Measurements from ENCODE around the gene CCDC61.

The CCDC61 gene

GRCh38 chr19:45994998-45995714 lies at the start of gene CCDC61:
Gene CCDC61, plus strand, starts transcription at chr19:45995467. Its CDS starts 7,552 bp downstream, at chr19:46003019.
- DNase-seq, result peak; percentile 99

- DNase-seq, result no peak
Measured at GRCh38 chr19:45947926-45948325, 47.3 kb upstream of the CCDC61 start.

GRCh38 chr19:45952341-45952685 lies 43.0 kb upstream of the CCDC61 start:
- no peak for DNase-seq

GRCh38 chr19:45952686-45953505 lies 42.4 kb upstream of the CCDC61 start:
- DNase-seq, result no peak

GRCh38 chr19:45953676-45954075 lies 41.6 kb upstream of the CCDC61 start:
- DNase-seq, result no peak

- DNase-seq, result no peak
Measured at GRCh38 chr19:45954156-45954555, 41.1 kb upstream of the CCDC61 start.

- DNase-seq, result no peak
Measured at GRCh38 chr19:45955905-45956608, 39.2 kb upstream of the CCDC61 start.

- no peak for DNase-seq
Measured at GRCh38 chr19:45958320-45958719, 36.9 kb upstream of the CCDC61 start.

- no peak for DNase-seq
Measured at GRCh38 chr19:45958769-45959516, 36.3 kb upstream of the CCDC61 start.

- DNase-seq, result no peak
Measured at GRCh38 chr19:45959517-45960025, 35.7 kb upstream of the CCDC61 start.

- peak; percentile 36 to 81 for DNase-seq
Measured at GRCh38 chr19:45960595-45961235, 34.6 kb upstream of the CCDC61 start.

- DNase-seq, result no peak
Measured at GRCh38 chr19:45962021-45962420, 33.2 kb upstream of the CCDC61 start.

- no peak for DNase-seq
Measured at GRCh38 chr19:45967246-45967645, 28.0 kb upstream of the CCDC61 start.

GRCh38 chr19:45968626-45969025 lies 26.6 kb upstream of the CCDC61 start:
- no peak for DNase-seq

- no peak for DNase-seq
Measured at GRCh38 chr19:45969676-45970075, 25.6 kb upstream of the CCDC61 start.

- no peak for DNase-seq
Measured at GRCh38 chr19:45971260-45971902, 23.9 kb upstream of the CCDC61 start.

GRCh38 chr19:45972081-45972946 lies 23.0 kb upstream of the CCDC61 start:
- DNase-seq, result peak in 1 of 2 experiments; percentile 35

GRCh38 chr19:45972947-45973540 lies 22.2 kb upstream of the CCDC61 start:
- peak in 1 of 2 experiments; percentile 37 for DNase-seq

- DNase-seq, result peak; percentile 27 to 90
Measured at GRCh38 chr19:45973553-45974338, 21.5 kb upstream of the CCDC61 start, which contains the start of gene NOVA2. Gene NOVA2, minus strand, starts transcription at chr19:45973865. Its CDS starts 514 bp downstream, at chr19:45973351.
